Ovary (tissue), 1 donor: ENCODE data around the gene UMAD1.

ENCODE experiments used
- EP300 ChIP-seq: sonication (generic); formaldehyde crosslinking; IDR thresholded peaks from one replicate; pipeline ENCODE4 v1.6.1; 2017; ENCODE audit warnings: antibody characterized with exemption
- POLR2A ChIP-seq: fragments of 450-650 bp; IDR thresholded peaks from one replicate; pipeline ENCODE4 v1.6.1; 2017; ENCODE audit warnings: antibody characterized with exemption, mild to moderate bottlenecking, moderate library complexity

- TF ChIP-seq POLR2A (no peak), EP300 (no peak)
These were observed 68.7 kb downstream of the UMAD1 start for GRCh38 chr7:7709291-7709690.
